ENCODE data around the gene CLPTM1L.

DNA sequence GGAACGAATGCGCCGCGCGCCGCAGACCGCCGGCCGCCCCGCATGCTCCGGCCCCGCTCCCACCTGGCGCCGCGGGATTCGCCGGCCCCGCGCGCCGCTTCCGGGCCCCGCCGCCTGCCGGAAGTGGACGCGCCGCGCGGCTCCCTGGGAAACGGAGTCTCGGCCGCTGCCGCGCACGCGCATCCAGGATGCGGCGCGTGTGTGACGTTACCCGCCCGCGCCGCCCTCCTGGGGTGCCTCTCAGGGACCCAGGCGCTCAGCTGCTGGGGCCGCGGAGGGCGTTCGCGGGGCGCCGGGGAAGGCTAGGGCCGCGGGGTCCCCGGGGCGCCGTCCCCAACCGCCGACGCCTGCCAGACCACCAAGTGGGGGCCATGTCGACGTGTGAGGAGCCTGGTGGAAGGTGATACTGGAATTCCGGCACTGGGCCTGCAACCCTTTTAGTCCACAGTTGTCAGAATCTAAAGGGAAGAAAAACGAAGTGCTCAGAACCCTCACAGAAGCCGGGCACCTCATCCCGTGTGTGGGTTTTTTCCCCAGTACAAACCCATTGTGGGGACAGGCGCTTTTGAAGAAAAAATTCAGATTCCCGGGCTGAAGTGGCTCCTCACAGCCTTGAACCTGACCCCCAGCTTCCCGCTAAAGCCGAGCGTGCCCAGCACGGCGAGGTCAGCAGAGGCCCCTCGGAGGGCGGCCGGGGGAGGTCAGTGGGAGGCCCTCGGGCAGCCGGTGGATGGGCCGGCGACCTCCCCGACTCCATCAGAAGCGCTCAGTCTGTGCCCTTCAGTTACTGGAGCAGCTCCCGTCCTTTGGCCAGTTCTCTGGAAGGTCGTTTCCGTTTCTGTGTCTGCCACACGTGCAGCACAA lies at the start of gene CLPTM1L:
- TF ChIP-seq, protein P1, sequence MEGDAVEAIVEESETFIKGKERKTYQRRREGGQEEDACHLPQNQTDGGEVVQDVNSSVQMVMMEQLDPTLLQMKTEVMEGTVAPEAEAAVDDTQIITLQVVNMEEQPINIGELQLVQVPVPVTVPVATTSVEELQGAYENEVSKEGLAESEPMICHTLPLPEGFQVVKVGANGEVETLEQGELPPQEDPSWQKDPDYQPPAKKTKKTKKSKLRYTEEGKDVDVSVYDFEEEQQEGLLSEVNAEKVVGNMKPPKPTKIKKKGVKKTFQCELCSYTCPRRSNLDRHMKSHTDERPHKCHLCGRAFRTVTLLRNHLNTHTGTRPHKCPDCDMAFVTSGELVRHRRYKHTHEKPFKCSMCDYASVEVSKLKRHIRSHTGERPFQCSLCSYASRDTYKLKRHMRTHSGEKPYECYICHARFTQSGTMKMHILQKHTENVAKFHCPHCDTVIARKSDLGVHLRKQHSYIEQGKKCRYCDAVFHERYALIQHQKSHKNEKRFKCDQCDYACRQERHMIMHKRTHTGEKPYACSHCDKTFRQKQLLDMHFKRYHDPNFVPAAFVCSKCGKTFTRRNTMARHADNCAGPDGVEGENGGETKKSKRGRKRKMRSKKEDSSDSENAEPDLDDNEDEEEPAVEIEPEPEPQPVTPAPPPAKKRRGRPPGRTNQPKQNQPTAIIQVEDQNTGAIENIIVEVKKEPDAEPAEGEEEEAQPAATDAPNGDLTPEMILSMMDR (IDR thresholded peaks at IDR 0.05; ENCODE audit: insufficient read depth, low read depth, low read length) = no peak
- no peak for TF ChIP-seq EZH2 (IDR thresholded peaks at IDR 0.05; ENCODE audit: insufficient read depth, low read length)

Measured in astrocyte (in vitro differentiated cells and primary cell).